Mucosa of stomach (tissue), 1 donor: ENCODE measurements around the gene KITLG.

Experiments
- H3K27me3 ChIP-seq: one replicate; pipeline ENCODE4 v1.7.0; 2013; ENCODE audit warnings: mild to moderate bottlenecking, low read length; ENCODE audit not compliant: control insufficient read depth, insufficient read depth
- H3K36me3 ChIP-seq: one replicate; pipeline ENCODE4 v1.7.0; 2013; ENCODE audit warnings: low read length; ENCODE audit not compliant: control insufficient read depth, insufficient read depth
- H3K4me1 ChIP-seq: one replicate; pipeline ENCODE4 v1.7.0; 2013; ENCODE audit warnings: mild to moderate bottlenecking, low read length; ENCODE audit not compliant: control insufficient read depth, insufficient read depth
- H3K4me3 ChIP-seq: one replicate; pipeline ENCODE4 v1.7.0; 2013; ENCODE audit warnings: low read length
- H3K9ac ChIP-seq: one replicate; pipeline ENCODE4 v1.7.0; 2013; ENCODE audit warnings: mild to moderate bottlenecking, low read length, moderate library complexity
- H3K9me3 ChIP-seq: one replicate; pipeline ENCODE4 v1.7.0; 2013; ENCODE audit warnings: mild to moderate bottlenecking, low read length, moderate library complexity; ENCODE audit not compliant: control insufficient read depth
- donor health status: Pancreatic carcinoma.

Gene KITLG

DNA sequence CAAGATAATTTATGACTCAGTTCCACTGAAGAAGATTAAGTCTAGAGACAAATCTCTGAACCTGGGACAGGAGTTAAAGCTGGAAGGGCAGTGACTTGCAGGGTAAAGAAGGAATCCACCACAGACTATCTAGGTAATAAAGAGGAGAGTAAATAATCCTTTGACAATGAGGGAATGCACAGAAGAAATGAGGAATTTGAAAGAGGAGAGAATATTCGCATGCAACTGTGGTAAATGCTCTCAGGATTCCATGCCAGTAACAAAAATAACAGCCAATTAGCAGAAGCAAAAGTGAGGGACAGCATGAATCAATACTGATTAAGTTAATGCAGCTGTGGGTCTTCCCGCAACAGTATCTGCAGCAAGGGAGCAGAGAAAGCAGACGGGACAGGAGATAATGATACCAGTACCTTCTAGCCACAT, 77.0 kb downstream of the KITLG start:
- Histone ChIP-seq H3K36me3 (no peaks in the 10 kb centered on the region), H3K4me1 (no peaks in the 10 kb centered on the region)

DNA sequence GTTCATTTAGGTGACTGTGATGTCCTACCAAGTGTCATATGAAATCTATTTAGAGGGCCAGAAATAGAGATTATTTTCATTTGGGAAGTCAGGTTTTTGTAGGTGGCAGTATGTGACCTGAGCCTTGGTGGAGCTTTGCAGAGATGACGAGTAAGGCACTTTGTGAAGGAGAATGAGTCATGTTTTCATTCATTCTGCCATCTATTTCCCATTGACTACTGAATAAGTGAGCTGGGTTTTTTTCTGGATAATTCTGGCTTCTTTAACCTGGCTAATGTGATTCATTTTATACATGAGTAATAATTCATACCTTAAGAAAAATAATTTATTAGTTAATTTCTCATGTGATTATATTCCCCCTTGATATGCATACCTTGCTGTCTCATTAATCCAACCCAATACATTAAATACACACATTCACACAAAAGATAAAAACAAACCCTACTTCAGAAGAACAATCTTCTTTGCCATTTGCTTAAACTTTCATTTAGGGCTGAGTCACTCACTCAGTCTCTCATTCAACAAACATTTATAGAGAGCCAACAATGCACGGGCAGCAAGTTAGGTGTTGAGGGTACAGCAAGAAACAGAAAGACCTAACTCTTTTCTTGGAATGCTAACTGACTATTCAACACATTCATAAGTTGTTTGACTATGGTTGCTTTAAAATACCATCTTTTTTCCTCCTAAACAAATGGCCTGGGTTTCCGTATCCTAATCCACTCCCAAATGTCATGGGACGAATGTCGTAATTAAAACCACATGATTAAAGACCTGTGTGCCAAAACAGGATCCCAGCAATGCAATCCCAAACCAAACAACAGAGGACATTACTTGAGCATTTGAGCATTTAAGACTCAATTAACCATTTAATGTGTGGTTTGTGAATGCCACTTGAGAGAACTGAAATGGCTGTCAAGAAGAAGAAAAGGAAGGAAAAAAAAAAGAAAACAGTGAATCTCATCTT, 78.0 kb downstream of the KITLG start:
- Histone ChIP-seq H3K9me3 (no peaks in the 10 kb centered on the region), H3K36me3 (no peaks in the 10 kb centered on the region), H3K4me3 (no peak overlapping the region)

More for the DNA sequence above, 77.0 kb downstream of the KITLG start:
- Histone ChIP-seq H3K9ac (no peak overlapping the region), H3K9me3 (no peaks in the 10 kb centered on the region), H3K27me3 (no peaks in the 10 kb centered on the region), H3K4me3 (no peak overlapping the region)

DNA sequence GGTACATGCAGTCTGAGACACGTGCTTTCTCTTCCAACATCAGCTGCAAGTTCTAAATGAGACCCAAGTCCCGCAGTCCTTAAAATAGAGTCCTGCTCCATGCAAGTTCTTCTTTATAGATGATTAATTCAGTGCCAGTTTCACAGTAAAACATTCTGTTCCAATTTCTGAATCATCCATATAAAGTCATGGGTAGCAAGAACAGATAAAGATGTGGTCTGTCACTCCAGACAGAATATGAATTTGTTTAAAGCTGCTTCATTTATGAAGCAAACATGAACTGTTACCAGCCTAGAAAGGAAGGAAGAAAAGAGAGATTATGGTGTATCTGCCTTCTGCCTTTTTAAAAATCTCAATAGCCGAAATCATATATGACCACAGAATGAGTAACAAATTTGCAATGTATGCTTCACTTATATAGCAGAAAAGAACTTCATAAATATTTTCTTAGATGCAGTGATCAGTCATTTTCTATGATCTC, 83.3 kb downstream of the KITLG start:
- Histone ChIP-seq H3K9me3 (no peaks in the 10 kb centered on the region), H3K4me3 (no peak overlapping the region), H3K36me3 (no peaks in the 10 kb centered on the region), H3K9ac (no peak overlapping the region), H3K4me1 (no peaks in the 10 kb centered on the region), H3K27me3 (no peaks in the 10 kb centered on the region)

More for the DNA sequence above, 78.0 kb downstream of the KITLG start:
- H3K9ac ChIP-seq: no peak overlapping the region
- no peaks in the 10 kb centered on the region for H3K27me3 ChIP-seq
- no peaks in the 10 kb centered on the region for H3K4me1 ChIP-seq

DNA sequence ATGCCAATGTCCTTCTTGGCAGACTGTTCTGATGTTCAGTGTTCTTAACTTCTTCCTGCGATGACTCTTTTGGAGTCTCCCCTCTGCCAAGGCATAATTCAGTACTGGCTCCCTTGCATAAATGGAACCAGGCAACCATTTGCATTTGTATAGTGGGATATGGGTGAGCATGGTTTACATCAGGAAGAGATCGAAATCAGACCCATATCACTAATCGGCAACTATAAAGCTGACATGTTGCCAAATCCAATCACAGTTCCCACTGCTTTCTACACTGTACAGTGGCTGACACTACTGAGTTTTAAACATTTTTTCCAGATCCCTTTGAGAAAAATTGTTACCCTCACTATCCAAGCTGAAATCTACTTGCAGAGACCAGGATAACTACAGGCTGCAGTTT, 83.8 kb downstream of the KITLG start:
- Histone ChIP-seq H3K36me3 (no peaks in the 10 kb centered on the region), H3K9me3 (no peaks in the 10 kb centered on the region)

DNA sequence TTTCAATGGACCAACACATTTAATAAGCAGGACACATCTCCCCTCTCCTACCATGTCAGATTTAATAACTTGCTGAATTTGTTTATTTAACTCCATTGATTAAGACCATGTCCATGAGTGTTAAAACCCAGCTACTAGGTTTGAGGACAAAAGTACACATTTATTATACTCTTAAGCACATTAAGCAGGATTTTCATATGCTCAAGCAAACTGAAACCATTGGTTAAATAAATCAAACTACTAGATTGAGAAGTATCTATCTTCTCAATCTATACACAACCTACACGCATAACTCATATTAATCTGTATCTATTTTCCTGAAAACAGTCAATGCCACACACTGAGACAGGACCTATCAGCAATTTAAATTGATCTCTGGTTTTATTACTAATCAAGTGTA, 85.2 kb downstream of the KITLG start:
- no peaks in the 10 kb centered on the region for H3K9me3 ChIP-seq

More for the DNA sequence above, 83.8 kb downstream of the KITLG start:
- H3K27me3 ChIP-seq: no peaks in the 10 kb centered on the region
- H3K9ac ChIP-seq: no peak overlapping the region
- H3K4me1 ChIP-seq: no peaks in the 10 kb centered on the region
- H3K4me3 ChIP-seq: no peak overlapping the region

DNA sequence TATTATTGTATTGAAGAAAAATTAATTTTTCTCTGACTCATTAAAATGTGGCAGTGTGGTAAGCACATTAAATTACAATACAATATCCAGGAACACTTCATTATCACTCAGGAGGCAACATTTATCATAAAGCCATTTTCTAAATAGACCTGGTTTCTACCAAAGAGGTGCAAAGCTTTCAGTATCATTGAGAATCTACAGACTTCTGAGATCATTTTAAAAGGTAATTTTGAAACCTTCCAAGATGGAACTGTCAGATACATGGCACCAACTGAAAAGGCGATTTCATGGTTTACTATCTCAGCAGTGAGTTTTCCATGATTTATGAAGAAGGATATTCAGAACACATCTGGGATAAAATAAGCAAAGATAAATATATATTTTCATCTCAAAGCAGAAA, 85.8 kb downstream of the KITLG start:
- no peaks in the 10 kb centered on the region for H3K36me3 ChIP-seq
- H3K27me3 ChIP-seq: no peaks in the 10 kb centered on the region
- H3K9me3 ChIP-seq: no peaks in the 10 kb centered on the region
- no peak overlapping the region for H3K9ac ChIP-seq
- no peak overlapping the region for H3K4me3 ChIP-seq
- no peaks in the 10 kb centered on the region for H3K4me1 ChIP-seq

More for the DNA sequence above, 85.2 kb downstream of the KITLG start:
- Histone ChIP-seq H3K27me3 (no peaks in the 10 kb centered on the region), H3K9ac (no peak overlapping the region), H3K4me3 (no peak overlapping the region), H3K4me1 (no peaks in the 10 kb centered on the region), H3K36me3 (no peaks in the 10 kb centered on the region)

DNA sequence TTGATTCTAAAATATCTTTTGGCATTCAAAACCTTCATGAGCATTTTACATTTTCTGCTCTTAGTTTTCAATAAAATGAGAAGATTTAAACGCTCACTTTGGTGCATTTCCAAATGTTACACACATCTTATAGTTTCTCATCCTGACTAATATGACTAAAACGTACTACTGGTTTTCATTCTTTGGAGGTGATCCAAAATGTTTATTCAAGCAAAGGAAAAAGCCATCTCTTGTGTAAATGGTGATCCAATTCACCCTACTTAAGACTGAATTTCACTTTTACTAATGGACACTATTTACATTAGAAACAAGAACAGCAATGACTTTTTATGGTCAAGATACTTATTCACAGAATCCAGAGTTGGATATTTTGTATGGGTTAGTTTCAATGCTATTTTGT, 86.6 kb downstream of the KITLG start:
- no peaks in the 10 kb centered on the region for H3K4me1 ChIP-seq
- no peaks in the 10 kb centered on the region for H3K36me3 ChIP-seq
- H3K9ac ChIP-seq: no peak overlapping the region
- no peaks in the 10 kb centered on the region for H3K9me3 ChIP-seq
- no peaks in the 10 kb centered on the region for H3K27me3 ChIP-seq
- no peak overlapping the region for H3K4me3 ChIP-seq

DNA sequence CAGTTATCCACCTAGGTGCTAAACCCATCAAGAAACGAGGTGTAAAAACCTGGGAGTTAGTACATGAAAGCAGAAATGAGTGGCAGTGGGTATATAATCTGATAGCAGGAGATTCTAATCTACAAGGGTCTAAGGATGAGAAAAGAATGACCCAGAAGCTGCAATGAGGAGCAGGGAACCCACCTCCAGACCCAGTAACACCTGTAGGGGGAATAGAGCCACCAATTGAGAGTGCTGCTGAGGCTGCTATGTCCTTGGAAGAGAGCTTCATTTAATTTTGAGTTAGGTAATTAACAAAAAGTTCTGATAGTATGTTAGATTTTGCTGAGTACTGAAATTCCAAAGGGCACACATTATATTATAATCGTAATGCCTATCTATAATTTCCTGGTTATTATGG, 89.8 kb downstream of the KITLG start:
- H3K36me3 ChIP-seq: no peaks in the 10 kb centered on the region
- no peaks in the 10 kb centered on the region for H3K27me3 ChIP-seq
- no peaks in the 10 kb centered on the region for H3K9me3 ChIP-seq
- no peaks in the 10 kb centered on the region for H3K4me1 ChIP-seq
- H3K4me3 ChIP-seq: no peak overlapping the region
- H3K9ac ChIP-seq: no peak overlapping the region

DNA sequence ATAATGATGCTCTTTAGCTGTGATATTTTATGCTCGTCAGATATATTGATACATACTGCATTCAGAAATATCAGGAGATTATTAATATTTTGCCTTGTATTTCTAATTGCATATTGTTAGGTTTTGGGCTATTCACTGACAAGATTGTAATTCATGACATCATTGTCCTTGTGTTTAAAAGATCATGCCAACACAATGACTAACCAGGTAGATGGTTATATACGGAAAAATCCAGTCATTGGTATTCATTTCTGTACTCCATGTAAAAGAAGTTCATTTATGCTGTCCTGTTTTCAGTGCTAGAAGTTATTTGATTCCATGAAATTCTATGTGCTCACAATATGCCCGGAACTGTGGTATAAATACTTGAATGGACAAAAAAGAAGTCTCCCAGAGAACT, 107.5 kb downstream of the KITLG start:
- Histone ChIP-seq H3K36me3 (no peaks in the 10 kb centered on the region), H3K9ac (no peak overlapping the region), H3K4me1 (no peaks in the 10 kb centered on the region), H3K4me3 (no peak overlapping the region), H3K9me3 (no peaks in the 10 kb centered on the region), H3K27me3 (no peaks in the 10 kb centered on the region)

DNA sequence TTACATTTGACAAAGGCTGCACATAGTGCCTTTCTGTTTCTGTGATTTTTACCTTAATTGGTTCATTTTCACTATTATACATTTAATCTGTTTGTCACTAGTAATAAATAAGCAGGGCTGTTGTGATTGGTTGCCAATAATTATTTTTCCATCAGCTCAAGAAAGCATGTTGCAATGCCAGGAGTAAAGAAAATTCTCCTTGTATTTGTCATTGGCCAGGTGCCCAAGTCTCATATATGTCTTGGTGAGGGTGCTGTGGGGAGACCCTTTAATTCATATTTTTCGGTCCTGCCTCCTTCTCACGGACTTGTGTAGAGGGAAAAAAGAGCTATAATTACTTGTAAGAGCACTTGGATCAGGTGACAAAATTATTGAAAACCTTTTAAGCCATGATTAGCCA, 108.0 kb downstream of the KITLG start:
- H3K4me1 ChIP-seq: no peaks in the 10 kb centered on the region
- H3K9me3 ChIP-seq: no peaks in the 10 kb centered on the region
- H3K9ac ChIP-seq: no peak overlapping the region
- no peak overlapping the region for H3K4me3 ChIP-seq
- H3K27me3 ChIP-seq: no peaks in the 10 kb centered on the region
- H3K36me3 ChIP-seq: no peaks in the 10 kb centered on the region

DNA sequence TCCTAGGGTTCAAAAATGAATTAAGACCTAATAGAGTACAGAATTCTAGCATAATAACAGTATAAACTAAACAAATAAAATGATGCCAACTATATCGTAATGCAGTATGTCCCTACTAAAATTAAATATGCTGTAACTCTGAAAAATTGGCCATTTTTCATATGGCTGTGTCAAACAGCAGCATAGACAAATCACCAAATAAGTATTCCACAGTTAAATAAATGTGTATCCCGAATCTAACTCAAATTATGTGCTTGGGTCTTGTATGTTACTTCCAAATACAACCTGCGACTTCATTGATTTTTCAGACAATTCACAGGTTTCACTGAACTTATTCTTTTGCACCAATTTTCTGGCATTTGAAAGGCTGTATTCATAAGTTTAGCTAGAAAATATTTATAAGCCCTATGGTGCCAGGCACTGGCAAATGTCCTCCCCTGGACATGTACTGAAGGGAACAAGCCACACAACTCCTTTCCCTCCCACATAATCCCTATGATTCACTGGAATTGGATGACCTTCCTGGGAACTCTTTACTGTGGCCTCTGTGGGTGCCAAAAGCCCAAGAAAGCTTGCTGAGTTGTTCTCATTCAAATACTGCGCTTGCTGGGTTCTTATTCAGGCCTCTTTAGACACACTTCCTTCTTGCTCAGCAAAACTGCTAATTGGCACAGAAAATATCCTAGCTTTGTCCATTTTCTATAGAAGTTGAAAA, 108.8 kb downstream of the KITLG start:
- H3K4me3 ChIP-seq: no peak overlapping the region
- H3K9me3 ChIP-seq: no peaks in the 10 kb centered on the region
- no peak overlapping the region for H3K9ac ChIP-seq
- no peaks in the 10 kb centered on the region for H3K36me3 ChIP-seq
- H3K27me3 ChIP-seq: no peaks in the 10 kb centered on the region
- no peaks in the 10 kb centered on the region for H3K4me1 ChIP-seq

DNA sequence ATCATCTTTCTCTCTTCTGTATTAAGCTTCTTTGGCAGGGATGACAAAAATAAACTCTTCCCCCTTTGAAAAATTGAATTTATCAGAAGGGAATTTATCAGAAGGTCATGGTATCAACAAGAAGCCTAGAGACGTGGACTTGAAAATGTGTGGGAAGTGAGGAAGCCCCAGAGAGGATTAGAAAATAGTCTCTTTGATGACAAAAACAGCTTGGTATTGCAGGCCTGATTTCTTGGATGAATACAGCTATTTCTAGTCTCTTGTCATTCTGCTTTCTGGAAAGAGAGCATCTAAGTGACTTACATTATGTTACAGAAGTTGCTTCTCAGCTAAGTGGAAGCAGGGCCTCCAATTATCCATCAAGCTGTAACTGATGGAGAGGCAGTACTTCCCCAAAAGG, 111.1 kb downstream of the KITLG start:
- Histone ChIP-seq H3K4me1 (no peaks in the 10 kb centered on the region), H3K9ac (no peak overlapping the region), H3K27me3 (no peaks in the 10 kb centered on the region), H3K9me3 (no peaks in the 10 kb centered on the region), H3K36me3 (no peaks in the 10 kb centered on the region), H3K4me3 (no peak overlapping the region)
